GM21360 (cell line): ENCODE data around the gene HOGA1.
A peak's percentile ranks its signal among the peaks of the same experiment; 100 is the strongest.
"Not testable (repeated sequence)": the region's sequence is repeated elsewhere in the genome, so short reads cannot be mapped to it uniquely, and the experiment has no call there.

ENCODE experiments used
- ATAC-seq: cut with Tn5 transposase; IDR thresholded peaks from one replicate; pipeline ENCODE4 v1.9.1; 2021; ENCODE audit warnings: mild to moderate bottlenecking, moderate library complexity; ENCODE audit not compliant: unreplicated experiment

Gene HOGA1

GRCh38 chr10:97607095-97607636 is 23.0 kb downstream of the HOGA1 start:
- ATAC-seq = no peak

GRCh38 chr10:97608991-97609561 is 24.9 kb downstream of the HOGA1 start:
- no peak for ATAC-seq

GRCh38 chr10:97611473-97611872 is 27.3 kb downstream of the HOGA1 start:
- ATAC-seq = no peak

- no peak for ATAC-seq
Measured at GRCh38 chr10:97612386-97612785, 28.2 kb downstream of the HOGA1 start.

- no peak for ATAC-seq
Measured at GRCh38 chr10:97618285-97618684, 34.1 kb downstream of the HOGA1 start.

GRCh38 chr10:97618733-97619132 is 34.5 kb downstream of the HOGA1 start:
- ATAC-seq = no peak

- no peak for ATAC-seq
Measured at GRCh38 chr10:97623277-97623676, 39.1 kb downstream of the HOGA1 start.

- no peak for ATAC-seq
Measured at GRCh38 chr10:97627731-97628130, 43.5 kb downstream of the HOGA1 start.

GRCh38 chr10:97628228-97628627 is 44.0 kb downstream of the HOGA1 start:
- no peak for ATAC-seq

- ATAC-seq = no peak
Measured at GRCh38 chr10:97629289-97629688, 45.1 kb downstream of the HOGA1 start.

GRCh38 chr10:97631098-97631497 is 46.9 kb downstream of the HOGA1 start:
- no peak for ATAC-seq

- ATAC-seq = peak; percentile 98
Measured at GRCh38 chr10:97632949-97633884, 49.0 kb downstream of the HOGA1 start, which contains the start of gene MORN4. MORN4 (minus strand) TSS chr10:97633500; CDS start chr10:97619653, 13,847 bp downstream.

GRCh38 chr10:97633921-97634320 is 49.7 kb downstream of the HOGA1 start:
- no peak for ATAC-seq

GRCh38 chr10:97635577-97635976 is 51.4 kb downstream of the HOGA1 start:
- no peak for ATAC-seq

GRCh38 chr10:97639090-97639489 is 54.9 kb downstream of the HOGA1 start:
- ATAC-seq = not testable (repeated sequence)

GRCh38 chr10:97640174-97640867 is 56.1 kb downstream of the HOGA1 start, which contains the start of gene PI4K2A:
PI4K2A (plus strand) TSS chr10:97640671; CDS start chr10:97640743, 72 bp downstream.
- ATAC-seq = peak; percentile 97

- ATAC-seq = peak; percentile 17
Measured at GRCh38 chr10:97640868-97641811, 57.0 kb downstream of the HOGA1 start.

- not testable (repeated sequence) for ATAC-seq
Measured at GRCh38 chr10:97642471-97643159, 58.4 kb downstream of the HOGA1 start.

- no peak for ATAC-seq
Measured at GRCh38 chr10:97643441-97643985, 59.3 kb downstream of the HOGA1 start.
